A549 (cell line): ENCODE results near the gene ATP13A3.

Experiments used
- CEBPB ChIP-seq, 2 experiments: fragments of >200 bp in 1 of 2; sonication (Bioruptor Twin) in 1 of 2; formaldehyde crosslinking in 1 of 2; IDR thresholded peaks; 2 replicates each; pipeline ENCODE4 v1.6.1; 2012 to 2016
- CTCF ChIP-seq: fragments of >200 bp; sonication (Bioruptor Twin); formaldehyde crosslinking; IDR thresholded peaks from 3 replicates; pipeline ENCODE4 v1.5.1; 2016
- E2F6 ChIP-seq: IDR thresholded peaks from 2 replicates; pipeline ENCODE4 v1.6.1; 2012; ENCODE audit warnings: low read depth, borderline replicate concordance
- EP300 ChIP-seq, 2 experiments: fragments of >200 bp; sonication (Bioruptor Twin); formaldehyde crosslinking; IDR thresholded peaks; 2 replicates in 1 of 2; 3 replicates in 1 of 2; pipeline ENCODE4 v1.6.1; 2016 to 2017
- MAX ChIP-seq: IDR thresholded peaks from 2 replicates; pipeline ENCODE4 v1.6.1; 2012
- MYC ChIP-seq: IDR thresholded peaks from 2 replicates; pipeline ENCODE4 v1.6.1; 2012; ENCODE audit warnings: mild to moderate bottlenecking, inconsistent platforms, low read length, improper control_type of control experiment, borderline replicate concordance
- NPAS2 ChIP-seq: fragments of 250-450 bp; sonication (Bioruptor Pico); IDR thresholded peaks from 2 replicates; pipeline ENCODE4 v1.8.0; 2022; ENCODE audit warnings: mild to moderate bottlenecking, moderate library complexity, borderline replicate concordance
- PHF8 ChIP-seq: fragments of 200-600 bp; sonication (generic); IDR thresholded peaks from 2 replicates; pipeline ENCODE4 v1.6.1; 2016; ENCODE audit warnings: low read depth, mild to moderate bottlenecking, antibody characterized with exemption, moderate library complexity, borderline replicate concordance
- POLR2A ChIP-seq: IDR thresholded peaks from 2 replicates; pipeline ENCODE4 v1.6.1; 2012; ENCODE audit warnings: mild to moderate bottlenecking, low read length
- RAD21 ChIP-seq, 2 experiments: fragments of >200 bp in 1 of 2; sonication (Bioruptor Twin) in 1 of 2; formaldehyde crosslinking in 1 of 2; IDR thresholded peaks in 1 of 2; conservative IDR thresholded peaks in 1 of 2; 2 replicates in 1 of 2; 3 replicates in 1 of 2; pipeline ENCODE4 v1.6.1; 2012 to 2018; ENCODE audit warnings: inconsistent platforms in 1 of 2
- RCOR1 ChIP-seq: fragments of 150-350 bp; IDR thresholded peaks from 2 replicates; pipeline ENCODE4 v1.6.1; 2014; ENCODE audit warnings: antibody characterized with exemption, low read length, low read depth
- RFX5 ChIP-seq: fragments of 450-650 bp; IDR thresholded peaks from 2 replicates; pipeline ENCODE4 v1.7.1; 2014; ENCODE audit warnings: antibody characterized with exemption, mild to moderate bottlenecking, moderate library complexity
- TP53 ChIP-seq: fragments of 250-450 bp; sonication (Bioruptor Pico); IDR thresholded peaks from 2 replicates; pipeline ENCODE4 v1.5.0; 2021; ENCODE audit warnings: mild to moderate bottlenecking, moderate library complexity

GRCh38 chr3:194387276-194387675 lies 99.5 kb downstream of the ATP13A3 start:
- no peak for TF ChIP-seq RCOR1
- TF ChIP-seq CTCF = no peak
- no peak for TF ChIP-seq CEBPB (IDR thresholded peaks at IDR 0.05)
- TF ChIP-seq TP53 (CRISPR knock-in tag) = no peak
- TF ChIP-seq NPAS2 (CRISPR knock-in tag) = no peak
- TF ChIP-seq E2F6 = no peak
- TF ChIP-seq POLR2A = no peak
- no peak for TF ChIP-seq RFX5
- TF ChIP-seq MAX = no peak
- no peak for TF ChIP-seq PHF8
- TF ChIP-seq MYC = no peak
- no peak for TF ChIP-seq RAD21 (conservative IDR thresholded peaks at IDR 0.05 in 1 of 2, IDR thresholded peaks at IDR 0.05 in 1 of 2)
- no peak for TF ChIP-seq EP300 (IDR thresholded peaks at IDR 0.05)
